Measurements from ENCODE around the gene SLC66A2. TPM values are rescaled to one million over a fixed set of nuclear protein-coding genes. Genes with fewer than 3 reads are reported as not detected.

Gene SLC66A2
- total RNA-seq, 2 experiments from 2014 or later = 26.0 to 26.8 TPM

DNA sequence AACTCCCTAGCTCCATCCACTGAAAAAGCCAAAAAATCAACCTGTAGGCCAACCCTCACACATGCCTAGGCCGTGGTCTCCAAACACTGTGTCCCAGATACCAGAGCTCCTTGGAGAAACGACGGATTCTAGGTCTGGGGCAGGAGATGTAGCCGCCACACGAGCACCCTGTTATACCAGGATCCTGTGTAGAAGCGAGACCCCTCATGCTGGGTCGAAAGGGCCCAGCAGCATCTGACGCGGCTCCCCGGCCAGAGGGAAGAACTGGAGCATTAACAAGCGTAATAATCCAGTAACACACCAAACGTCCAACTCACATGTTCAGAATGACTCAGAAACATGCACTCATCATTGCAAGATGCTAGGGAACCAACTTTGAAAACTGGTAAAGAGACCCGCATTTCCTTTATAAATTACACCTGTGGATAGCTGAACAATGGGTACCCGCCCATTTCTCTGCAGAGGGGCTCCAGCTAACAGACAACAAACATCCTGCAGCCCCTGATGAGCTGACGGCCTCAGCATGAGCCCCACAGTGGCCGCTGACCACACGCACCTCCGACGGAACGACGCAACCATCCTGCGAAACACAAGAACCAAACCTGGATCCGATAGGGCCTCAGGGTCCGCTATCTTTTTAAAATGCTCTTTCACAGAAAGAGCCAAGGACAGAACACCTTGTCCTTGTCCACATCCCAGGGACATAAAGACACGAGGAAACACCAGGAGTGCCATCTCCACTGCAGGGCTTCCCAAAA, 14.2 kb downstream of the SLC66A2 start:
- H3K27me3 Mint-ChIP-seq (ENCODE audit: low read depth) = no peaks in the 10 kb centered on the region
- H3K9me3 Mint-ChIP-seq = peaks cover 45% of the 10 kb centered on the region
- CTCF ChIA-PET = no interaction called here

GRCh38 chr18:79936641-79937040, 14.8 kb downstream of the SLC66A2 start:
- Mint-ChIP-seq H3K9me3 (peaks cover 48% of the 10 kb centered on the region), H3K36me3 (ENCODE audit: low read depth) (peaks cover 88% of the 10 kb centered on the region), H3K4me1 (ENCODE audit: low read depth) (no peaks in the 10 kb centered on the region), H3K27me3 (ENCODE audit: low read depth) (no peaks in the 10 kb centered on the region), H3K27ac (no peak overlapping the region), H3K4me3 (no peak overlapping the region)
- intact Hi-C loops (cut with micrococcal nuclease) = no loop called here
- CTCF ChIA-PET = no interaction called here
- DNase-seq = no peak

More for the DNA sequence above, 14.2 kb downstream of the SLC66A2 start:
- DNase-seq = no peak
- Mint-ChIP-seq H3K36me3 (ENCODE audit: low read depth) (peaks cover 90% of the 10 kb centered on the region), H3K4me3 (no peak overlapping the region), H3K27ac (no peak overlapping the region), H3K4me1 (ENCODE audit: low read depth) (no peaks in the 10 kb centered on the region)
- intact Hi-C loops (cut with micrococcal nuclease) = no loop called here

GRCh38 chr18:79935925-79936324, 15.5 kb downstream of the SLC66A2 start:
- Mint-ChIP-seq H3K4me3 (no peak overlapping the region), H3K9me3 (peaks cover 54% of the 10 kb centered on the region), H3K4me1 (ENCODE audit: low read depth) (no peaks in the 10 kb centered on the region), H3K36me3 (ENCODE audit: low read depth) (peaks cover 91% of the 10 kb centered on the region), H3K27ac (no peak overlapping the region), H3K27me3 (ENCODE audit: low read depth) (no peaks in the 10 kb centered on the region)
- intact Hi-C loops (cut with micrococcal nuclease) = no loop called here
- CTCF ChIA-PET = no interaction called here
- no peak for DNase-seq

DNA sequence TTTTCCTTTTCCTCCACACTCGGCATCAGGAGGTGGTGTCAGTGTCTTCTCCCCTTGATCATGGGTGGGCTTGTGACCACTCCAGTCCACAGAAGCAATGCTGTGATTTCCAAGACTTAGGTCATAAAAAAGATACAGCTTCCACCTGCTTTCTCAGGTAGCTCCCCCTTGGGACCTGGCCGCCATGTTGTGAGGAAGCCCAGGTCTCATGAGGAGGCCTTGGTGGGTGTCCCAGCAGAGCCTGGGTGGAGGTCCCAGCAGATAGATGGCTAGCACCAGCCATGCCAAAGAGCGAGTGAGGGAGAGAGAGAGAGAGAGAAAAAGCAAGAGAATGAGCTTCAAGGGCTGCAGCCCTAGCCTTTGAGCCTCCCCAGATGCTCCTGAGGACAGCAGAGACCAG, 16.0 kb downstream of the SLC66A2 start:
- H3K4me3 Mint-ChIP-seq = no peak overlapping the region
- no peak for DNase-seq
- CTCF ChIA-PET = no interaction called here
- H3K4me1 Mint-ChIP-seq (ENCODE audit: low read depth) = no peaks in the 10 kb centered on the region
- intact Hi-C loops (cut with micrococcal nuclease) = no loop called here
- H3K9me3 Mint-ChIP-seq = peaks cover 54% of the 10 kb centered on the region
- H3K27ac Mint-ChIP-seq = no peak overlapping the region
- peaks cover 89% of the 10 kb centered on the region for H3K36me3 Mint-ChIP-seq (ENCODE audit: low read depth)
- H3K27me3 Mint-ChIP-seq (ENCODE audit: low read depth) = no peaks in the 10 kb centered on the region

- CTCF ChIA-PET = no interaction called here
- no peak overlapping the region for H3K27ac Mint-ChIP-seq
- H3K36me3 Mint-ChIP-seq (ENCODE audit: low read depth) = peaks cover 88% of the 10 kb centered on the region
- H3K4me1 Mint-ChIP-seq (ENCODE audit: low read depth) = no peaks in the 10 kb centered on the region
- no peak for DNase-seq
- H3K27me3 Mint-ChIP-seq (ENCODE audit: low read depth) = no peaks in the 10 kb centered on the region
- peaks cover 55% of the 10 kb centered on the region for H3K9me3 Mint-ChIP-seq
- H3K4me3 Mint-ChIP-seq = no peak overlapping the region
- intact Hi-C loops (cut with micrococcal nuclease) = no loop called here
These were observed 16.4 kb downstream of the SLC66A2 start for GRCh38 chr18:79935098-79935480.

DNA sequence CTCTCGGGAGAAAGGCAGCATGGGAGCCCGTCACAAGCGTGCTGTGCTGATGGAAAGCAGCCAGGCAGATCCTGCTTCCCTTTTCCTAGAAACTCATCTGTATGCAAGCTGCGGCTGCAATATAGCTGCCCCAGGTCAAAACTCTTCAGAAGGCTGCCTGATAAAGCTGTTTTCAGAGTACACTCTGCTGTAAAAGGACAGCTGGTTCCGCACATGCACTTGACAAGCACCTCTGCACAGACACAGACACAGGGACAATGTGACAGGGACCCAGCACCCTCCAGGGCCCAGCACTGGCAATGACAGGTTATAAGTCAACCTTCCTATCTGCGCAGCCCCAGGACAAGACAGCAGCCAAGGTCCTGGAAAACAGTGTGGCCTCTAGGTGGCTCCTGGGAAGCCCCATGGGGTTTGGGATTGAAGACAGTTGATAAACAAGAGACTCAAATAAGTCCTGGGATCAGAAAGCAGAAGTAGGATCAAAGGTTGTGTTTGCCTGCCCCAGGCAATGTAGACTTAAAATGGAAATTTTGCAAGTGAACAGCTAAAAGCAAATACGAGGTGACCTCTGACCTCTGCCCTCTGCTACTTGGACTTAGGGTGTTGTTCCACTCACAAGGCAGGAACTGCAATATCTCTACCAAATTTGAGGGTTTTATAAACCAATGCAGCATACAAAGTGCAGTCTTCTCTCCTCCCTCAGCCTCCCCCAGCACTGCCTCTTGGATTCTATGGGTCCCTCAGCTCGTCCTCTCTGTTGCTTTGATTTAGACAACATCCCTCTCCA, 16.9 kb downstream of the SLC66A2 start:
- CTCF ChIA-PET = no interaction called here
- Mint-ChIP-seq H3K36me3 (ENCODE audit: low read depth) (peaks cover 88% of the 10 kb centered on the region), H3K9me3 (peaks cover 61% of the 10 kb centered on the region), H3K27ac (no peak overlapping the region), H3K4me3 (no peak overlapping the region), H3K4me1 (ENCODE audit: low read depth) (no peaks in the 10 kb centered on the region), H3K27me3 (ENCODE audit: low read depth) (no peaks in the 10 kb centered on the region)
- DNase-seq = no peak
- intact Hi-C loops (cut with micrococcal nuclease) = no loop called here

DNA sequence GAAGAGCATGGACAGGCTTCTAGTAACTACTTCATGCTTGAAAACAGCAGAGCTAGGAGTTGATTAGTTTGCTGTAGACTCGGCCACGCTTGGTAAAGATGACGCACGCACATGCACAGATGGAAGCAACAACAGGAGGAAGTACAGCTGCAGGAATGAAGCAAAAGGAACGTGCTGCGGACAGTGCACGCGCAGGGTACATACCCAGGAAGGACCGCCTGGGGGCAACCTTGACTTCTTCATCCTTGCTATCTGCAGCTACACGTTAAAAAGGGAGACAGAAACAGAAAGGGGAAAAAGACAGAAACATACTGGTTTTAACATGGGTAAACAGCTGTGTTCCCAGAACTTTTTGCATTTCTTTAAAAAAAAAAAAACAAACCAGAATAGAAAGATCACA, 17.7 kb downstream of the SLC66A2 start:
- intact Hi-C loops (cut with micrococcal nuclease) = no loop called here
- no peak for DNase-seq
- no peak overlapping the region for H3K4me3 Mint-ChIP-seq
- H3K9me3 Mint-ChIP-seq = peaks cover 68% of the 10 kb centered on the region
- peaks cover 88% of the 10 kb centered on the region for H3K36me3 Mint-ChIP-seq (ENCODE audit: low read depth)
- H3K27me3 Mint-ChIP-seq (ENCODE audit: low read depth) = no peaks in the 10 kb centered on the region
- H3K4me1 Mint-ChIP-seq (ENCODE audit: low read depth) = no peaks in the 10 kb centered on the region
- CTCF ChIA-PET = no interaction called here
- no peak overlapping the region for H3K27ac Mint-ChIP-seq

DNA sequence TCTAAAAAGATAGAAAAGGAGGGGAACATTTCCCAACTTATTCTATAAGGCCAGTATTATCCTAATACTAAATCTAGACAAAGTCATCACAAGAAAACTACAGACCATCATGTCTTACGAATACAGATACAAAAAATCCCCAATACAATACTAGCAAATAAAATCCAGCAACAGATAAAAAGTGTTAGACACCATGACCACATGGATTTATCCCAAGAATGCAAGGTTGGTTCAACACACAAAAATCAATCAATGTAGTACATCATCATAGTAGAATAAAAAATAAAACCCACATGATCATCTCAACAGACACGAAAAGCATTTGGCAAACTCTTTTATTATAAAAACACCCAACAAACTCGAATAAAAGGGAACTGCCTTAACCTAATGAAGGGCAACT, 18.5 kb downstream of the SLC66A2 start:
- no peak overlapping the region for H3K27ac Mint-ChIP-seq
- H3K4me3 Mint-ChIP-seq = no peak overlapping the region
- intact Hi-C loops (cut with micrococcal nuclease) = no loop called here
- peaks cover 64% of the 10 kb centered on the region for H3K9me3 Mint-ChIP-seq
- no peaks in the 10 kb centered on the region for H3K27me3 Mint-ChIP-seq (ENCODE audit: low read depth)
- peaks cover 85% of the 10 kb centered on the region for H3K36me3 Mint-ChIP-seq (ENCODE audit: low read depth)
- no peaks in the 10 kb centered on the region for H3K4me1 Mint-ChIP-seq (ENCODE audit: low read depth)
- no peak for DNase-seq
- CTCF ChIA-PET = no interaction called here

- H3K27ac Mint-ChIP-seq = no peak overlapping the region
- intact Hi-C loops (cut with micrococcal nuclease) = no loop called here
- DNase-seq = no peak
- no peaks in the 10 kb centered on the region for H3K27me3 Mint-ChIP-seq (ENCODE audit: low read depth)
- H3K4me1 Mint-ChIP-seq (ENCODE audit: low read depth) = no peaks in the 10 kb centered on the region
- peaks cover 56% of the 10 kb centered on the region for H3K9me3 Mint-ChIP-seq
- CTCF ChIA-PET = no interaction called here
- H3K4me3 Mint-ChIP-seq = no peak overlapping the region
- H3K36me3 Mint-ChIP-seq (ENCODE audit: low read depth) = peaks cover 70% of the 10 kb centered on the region
These were observed 20.0 kb downstream of the SLC66A2 start for GRCh38 chr18:79931475-79931874.

DNA sequence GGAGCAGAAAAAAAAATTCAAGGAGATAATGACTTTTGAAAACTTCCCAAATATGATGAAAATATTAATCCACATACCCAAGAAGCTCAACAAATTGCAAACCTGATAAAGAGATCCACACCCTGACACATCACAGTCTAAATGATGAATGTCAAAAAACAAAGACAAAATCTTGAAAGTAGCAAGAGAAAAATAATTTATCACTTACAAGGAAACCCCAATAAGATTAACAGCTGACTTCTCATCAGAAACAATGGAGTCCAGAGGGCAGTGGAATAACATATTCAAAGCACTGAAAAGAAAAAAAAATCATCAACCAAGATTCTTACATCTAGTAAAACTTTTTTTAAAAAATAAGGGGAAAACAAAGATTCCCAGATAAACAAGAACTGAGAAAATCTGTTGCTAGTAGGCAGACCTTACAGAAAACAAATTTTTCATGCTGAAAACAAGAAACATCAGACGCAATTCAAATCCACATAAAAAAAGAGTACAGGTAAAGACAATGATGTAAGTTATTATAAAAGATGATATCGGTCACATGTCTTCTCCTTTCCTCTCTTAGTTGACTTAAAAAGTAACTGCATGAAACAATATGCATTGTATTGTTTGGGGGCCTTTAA, 21.3 kb downstream of the SLC66A2 start:
- no peak overlapping the region for H3K4me3 Mint-ChIP-seq
- H3K27ac Mint-ChIP-seq = no peak overlapping the region
- DNase-seq = no peak
- CTCF ChIA-PET = interaction anchor here (0.7 kb wide), 1 partner anchor 21 kb away, joined by 3 read pairs; the partner anchor contains the start of gene SLC66A2
- no peaks in the 10 kb centered on the region for H3K27me3 Mint-ChIP-seq (ENCODE audit: low read depth)
- H3K4me1 Mint-ChIP-seq (ENCODE audit: low read depth) = no peaks in the 10 kb centered on the region
- peaks cover 58% of the 10 kb centered on the region for H3K36me3 Mint-ChIP-seq (ENCODE audit: low read depth)
- intact Hi-C loops (cut with micrococcal nuclease) = no loop called here
- peaks cover 45% of the 10 kb centered on the region for H3K9me3 Mint-ChIP-seq

DNA sequence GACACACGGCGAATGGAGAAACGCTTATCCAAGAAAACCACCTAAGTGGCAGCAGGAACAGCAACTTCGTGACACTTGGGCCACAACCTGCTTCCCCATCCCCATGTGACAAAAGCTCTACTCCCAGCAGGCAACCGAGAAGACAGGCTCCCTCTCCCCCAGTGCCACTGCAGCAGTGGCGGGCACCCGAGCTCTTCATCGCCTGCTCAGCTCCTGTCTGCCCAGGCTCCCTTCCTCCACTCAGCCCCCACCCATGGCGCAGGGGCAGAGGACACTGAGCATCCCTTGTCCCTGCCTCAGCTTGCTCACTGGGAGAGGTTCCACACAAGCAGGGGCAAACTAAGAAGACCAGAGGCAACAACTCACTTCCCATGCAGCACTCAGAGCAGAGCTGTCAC, 22.9 kb downstream of the SLC66A2 start:
- CTCF ChIA-PET = no interaction called here
- no peak for DNase-seq

DNA sequence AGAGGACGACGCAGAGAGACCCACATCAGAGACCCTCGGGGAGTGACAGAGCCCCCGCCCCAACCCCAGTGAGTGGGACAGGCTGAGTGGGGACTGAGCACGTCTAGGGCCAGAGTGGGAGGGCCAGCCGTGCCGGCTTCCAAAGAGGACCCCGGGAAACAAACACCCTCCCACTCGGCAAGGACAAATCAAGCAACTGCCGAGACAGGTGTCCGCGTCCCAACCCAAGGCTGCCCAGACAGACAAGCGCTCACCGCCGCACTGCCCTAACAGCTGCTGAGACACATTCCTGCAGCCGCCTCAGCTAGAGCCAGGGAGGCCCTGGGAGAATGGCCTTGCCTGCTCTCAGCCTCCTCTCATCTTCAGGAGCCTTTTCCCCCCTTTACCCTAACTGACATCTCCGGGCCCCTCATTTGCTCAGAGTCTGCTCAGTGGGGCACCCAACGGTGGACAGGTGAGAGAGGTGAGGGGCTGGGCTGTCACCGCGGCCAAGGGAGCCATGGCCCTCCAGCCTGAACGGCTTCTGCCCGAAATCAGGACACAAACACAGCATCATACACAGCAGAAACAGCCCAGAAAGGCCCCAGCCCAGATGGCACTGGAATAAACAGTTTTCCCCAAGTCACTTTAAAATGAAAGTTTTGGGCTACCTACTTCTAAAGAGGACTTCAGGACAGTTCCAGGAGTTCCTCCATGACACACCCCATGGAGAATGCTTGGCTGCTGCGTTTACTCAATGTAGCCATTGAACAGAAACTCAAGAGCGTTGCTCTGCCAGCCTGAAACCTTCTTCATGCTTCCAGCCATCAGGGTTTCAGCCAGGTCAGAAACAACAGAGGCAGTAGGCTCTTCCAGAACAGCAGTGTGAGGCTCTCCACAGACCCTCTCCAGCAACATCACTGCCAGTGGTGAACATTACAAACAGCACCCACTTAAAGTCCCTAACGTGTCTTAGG, 23.6 kb downstream of the SLC66A2 start:
- Mint-ChIP-seq H3K4me3 (no peak overlapping the region), H3K27ac (no peak overlapping the region), H3K9me3 (peaks cover 30% of the 10 kb centered on the region), H3K4me1 (ENCODE audit: low read depth) (no peaks in the 10 kb centered on the region), H3K27me3 (ENCODE audit: low read depth) (no peaks in the 10 kb centered on the region), H3K36me3 (ENCODE audit: low read depth) (peaks cover 47% of the 10 kb centered on the region)
- intact Hi-C loops (cut with micrococcal nuclease) = no loop called here
- no peak for DNase-seq
- CTCF ChIA-PET = no interaction called here

More for the DNA sequence above, 22.9 kb downstream of the SLC66A2 start:
- no peaks in the 10 kb centered on the region for H3K4me1 Mint-ChIP-seq (ENCODE audit: low read depth)
- peaks cover 35% of the 10 kb centered on the region for H3K9me3 Mint-ChIP-seq
- H3K4me3 Mint-ChIP-seq = no peak overlapping the region
- H3K27me3 Mint-ChIP-seq (ENCODE audit: low read depth) = no peaks in the 10 kb centered on the region
- H3K27ac Mint-ChIP-seq = no peak overlapping the region
- peaks cover 50% of the 10 kb centered on the region for H3K36me3 Mint-ChIP-seq (ENCODE audit: low read depth)
- intact Hi-C loops (cut with micrococcal nuclease) = no loop called here

Measured in activated naive CD4-positive, alpha-beta T cell treated with anti-CD3 and anti-CD28 coated beads for 36 hours (primary cell).